ENCODE results near the gene OSBPL10.

DNA sequence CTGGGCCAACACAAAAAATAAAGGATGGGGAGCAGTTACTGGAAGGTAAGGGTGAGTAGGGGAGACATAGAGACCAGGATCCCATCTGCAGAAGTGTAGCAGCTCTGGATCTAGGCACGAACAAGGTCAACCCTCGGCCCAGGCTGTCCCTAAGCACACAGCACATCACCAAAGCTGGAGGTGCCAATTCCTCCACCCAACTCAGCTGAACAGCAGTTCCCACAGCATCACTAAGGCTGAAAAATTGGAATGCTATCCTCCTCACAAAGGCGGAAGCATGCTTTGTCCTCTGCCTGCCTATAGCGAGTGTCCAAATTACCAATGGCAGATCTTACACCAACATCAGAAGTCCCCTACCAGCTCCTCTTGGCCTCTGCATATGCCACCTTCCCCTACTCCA lies 33.9 kb downstream of the OSBPL10 start:
- TF ChIP-seq, protein P1, sequence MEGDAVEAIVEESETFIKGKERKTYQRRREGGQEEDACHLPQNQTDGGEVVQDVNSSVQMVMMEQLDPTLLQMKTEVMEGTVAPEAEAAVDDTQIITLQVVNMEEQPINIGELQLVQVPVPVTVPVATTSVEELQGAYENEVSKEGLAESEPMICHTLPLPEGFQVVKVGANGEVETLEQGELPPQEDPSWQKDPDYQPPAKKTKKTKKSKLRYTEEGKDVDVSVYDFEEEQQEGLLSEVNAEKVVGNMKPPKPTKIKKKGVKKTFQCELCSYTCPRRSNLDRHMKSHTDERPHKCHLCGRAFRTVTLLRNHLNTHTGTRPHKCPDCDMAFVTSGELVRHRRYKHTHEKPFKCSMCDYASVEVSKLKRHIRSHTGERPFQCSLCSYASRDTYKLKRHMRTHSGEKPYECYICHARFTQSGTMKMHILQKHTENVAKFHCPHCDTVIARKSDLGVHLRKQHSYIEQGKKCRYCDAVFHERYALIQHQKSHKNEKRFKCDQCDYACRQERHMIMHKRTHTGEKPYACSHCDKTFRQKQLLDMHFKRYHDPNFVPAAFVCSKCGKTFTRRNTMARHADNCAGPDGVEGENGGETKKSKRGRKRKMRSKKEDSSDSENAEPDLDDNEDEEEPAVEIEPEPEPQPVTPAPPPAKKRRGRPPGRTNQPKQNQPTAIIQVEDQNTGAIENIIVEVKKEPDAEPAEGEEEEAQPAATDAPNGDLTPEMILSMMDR (conservative IDR thresholded peaks at IDR 0.05 in 1 of 2, IDR thresholded peaks at IDR 0.05 in 1 of 2; ENCODE audit: low read depth in 1 of 2, low read length in 2 of 2), result no peak
- no peak for TF ChIP-seq EZH2 (IDR thresholded peaks at IDR 0.05; ENCODE audit: low read length, missing control alignments)

Measured in fibroblast of lung (primary cell).